Thoracic aorta (tissue), 2 donors: ENCODE measurements around the gene PNRC2. TPM values are rescaled to one million over a fixed set of nuclear protein-coding genes. Genes with fewer than 3 reads are reported as not detected.

Experiments used
- ATAC-seq: fragments of 150-250 bp; one replicate; pipeline ENCODE4 v1.8.0; 2017; ENCODE audit warnings: low read depth; ENCODE audit not compliant: insufficient number of reproducible peaks, low FRiP score
- DNase-seq: peaks from one replicate; pipeline ENCODE4 v3.0.0-alpha.2; 2020; ENCODE audit warnings: low spot score
- H3K27ac ChIP-seq, 2 donors: fragments of 200-600 bp; sonication (generic); 1 replicate in 1 of 2; 2 replicates in 1 of 2; pipeline ENCODE4 v1.5.1; 2016; ENCODE audit warnings: mild to moderate bottlenecking in 2 of 2, moderate library complexity in 2 of 2
- H3K27me3 ChIP-seq: fragments of 200-600 bp; sonication (generic); replicated peaks from 2 replicates; pipeline ENCODE4 v1.6.0; 2016; ENCODE audit warnings: mild to moderate bottlenecking; ENCODE audit not compliant: insufficient read depth
- H3K36me3 ChIP-seq: fragments of 200-600 bp; sonication (generic); one replicate; pipeline ENCODE4 v1.5.1; 2016
- H3K4me1 ChIP-seq, 2 donors: fragments of 200-600 bp; sonication (generic); 1 replicate in 1 of 2; 2 replicates in 1 of 2; pipeline versions ENCODE4 v1.5.1 to v1.6.0; 2016; ENCODE audit warnings: low read depth in 2 of 2, mild to moderate bottlenecking in 1 of 2; ENCODE audit not compliant: control insufficient read depth in 1 of 2
- H3K4me3 ChIP-seq: fragments of 200-600 bp; sonication (generic); 2 replicates; pipeline ENCODE4 v1.5.1; 2016; ENCODE audit warnings: mild to moderate bottlenecking
- H3K9me3 ChIP-seq: fragments of 200-600 bp; sonication (generic); 2 replicates; pipeline ENCODE4 v1.5.1; 2016
- total RNA-seq, 2 donors: library from RNA; depleted of rRNA; stranded (reverse); fragments of >200 nt; gene quantifications; one replicate each; pipeline versions ENCODE4 v1.1.0 to v1.2.3, GENCODE V29; 2016
- TF ChIP-seq, protein P1 (sequence below): fragments of 200-600 bp; sonication (generic); IDR thresholded peaks from one replicate; pipeline ENCODE4 v1.5.1; 2019; ENCODE audit warnings: antibody characterized with exemption

PNRC2 gene
- total RNA-seq, 2 donors from 2014 or later, result 77.6 to 143 TPM

DNA sequence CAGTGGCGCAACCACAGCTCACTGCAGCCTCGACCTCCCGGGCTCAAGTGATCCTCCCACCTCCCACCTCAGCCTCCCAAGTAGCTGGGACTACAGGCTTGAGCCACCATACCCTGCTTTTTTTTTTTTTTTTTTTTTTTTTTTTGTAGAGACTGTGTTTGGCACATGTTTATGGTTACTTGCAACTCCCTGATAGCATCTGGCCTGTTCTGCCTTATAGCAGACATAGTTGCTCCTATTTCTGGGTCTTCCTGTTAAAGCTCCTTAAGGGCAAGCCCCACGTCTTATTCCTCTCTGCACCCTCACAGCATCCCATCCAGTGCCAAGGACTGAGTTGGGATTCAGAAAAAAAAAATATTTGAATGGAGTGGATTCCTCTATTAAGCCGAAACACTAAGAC is 29.4 kb upstream of the PNRC2 start:
- TF ChIP-seq, protein P1, sequence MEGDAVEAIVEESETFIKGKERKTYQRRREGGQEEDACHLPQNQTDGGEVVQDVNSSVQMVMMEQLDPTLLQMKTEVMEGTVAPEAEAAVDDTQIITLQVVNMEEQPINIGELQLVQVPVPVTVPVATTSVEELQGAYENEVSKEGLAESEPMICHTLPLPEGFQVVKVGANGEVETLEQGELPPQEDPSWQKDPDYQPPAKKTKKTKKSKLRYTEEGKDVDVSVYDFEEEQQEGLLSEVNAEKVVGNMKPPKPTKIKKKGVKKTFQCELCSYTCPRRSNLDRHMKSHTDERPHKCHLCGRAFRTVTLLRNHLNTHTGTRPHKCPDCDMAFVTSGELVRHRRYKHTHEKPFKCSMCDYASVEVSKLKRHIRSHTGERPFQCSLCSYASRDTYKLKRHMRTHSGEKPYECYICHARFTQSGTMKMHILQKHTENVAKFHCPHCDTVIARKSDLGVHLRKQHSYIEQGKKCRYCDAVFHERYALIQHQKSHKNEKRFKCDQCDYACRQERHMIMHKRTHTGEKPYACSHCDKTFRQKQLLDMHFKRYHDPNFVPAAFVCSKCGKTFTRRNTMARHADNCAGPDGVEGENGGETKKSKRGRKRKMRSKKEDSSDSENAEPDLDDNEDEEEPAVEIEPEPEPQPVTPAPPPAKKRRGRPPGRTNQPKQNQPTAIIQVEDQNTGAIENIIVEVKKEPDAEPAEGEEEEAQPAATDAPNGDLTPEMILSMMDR, result no peak
- no peaks in the 10 kb centered on the region for H3K36me3 ChIP-seq
- no peaks in the 10 kb centered on the region for H3K9me3 ChIP-seq
- ATAC-seq (no peak), DNase-seq (no peak)
- H3K4me3 ChIP-seq, result peak overlapping the region; percentile 56
- H3K4me1 ChIP-seq, result peaks cover 0 to 14% of the 10 kb centered on the region in 2 donors
- H3K27ac ChIP-seq, result peak overlapping the region; percentile 78 to 81
- no peaks in the 10 kb centered on the region for H3K27me3 ChIP-seq

DNA sequence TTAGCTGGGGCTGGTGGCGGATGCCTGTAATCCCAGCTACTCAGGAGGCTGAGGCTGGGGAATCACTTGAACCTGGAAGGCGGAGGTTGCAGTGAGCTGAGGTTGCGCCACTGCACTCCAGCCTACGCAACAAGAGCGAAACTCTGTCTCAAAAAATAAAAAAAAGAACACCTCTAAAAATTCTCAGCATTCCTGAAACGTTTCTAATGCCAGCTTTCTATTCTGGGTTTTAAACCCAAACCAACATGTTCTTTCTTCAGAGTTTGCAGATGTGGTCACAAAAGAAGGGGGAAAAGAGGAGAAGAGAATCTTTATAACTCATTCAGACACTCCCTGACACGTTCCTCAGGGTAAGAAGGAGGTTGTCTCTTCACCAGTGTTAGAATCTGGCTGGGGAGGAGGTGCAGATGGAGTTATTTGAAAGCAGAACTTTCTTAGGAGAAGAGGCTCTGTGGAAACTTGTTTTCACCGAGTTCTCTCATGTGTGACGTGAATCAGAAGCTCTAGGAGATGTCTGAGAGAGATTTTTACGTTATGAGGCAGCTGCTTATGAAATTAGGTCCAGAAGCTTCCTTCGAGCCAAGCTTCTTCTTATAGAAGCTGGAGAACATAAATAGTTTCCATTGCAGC is 28.7 kb upstream of the PNRC2 start:
- ATAC-seq, result peak; percentile 58
- Histone ChIP-seq H3K27ac (peak overlapping the region; percentile 78 to 81), H3K36me3 (no peaks in the 10 kb centered on the region), H3K27me3 (no peaks in the 10 kb centered on the region), H3K4me1 (peaks cover 0 to 14% of the 10 kb centered on the region in 2 donors), H3K9me3 (no peaks in the 10 kb centered on the region), H3K4me3 (peak overlapping the region; percentile 56)
- no peak for DNase-seq
- TF ChIP-seq, protein P1, result no peak

- TF ChIP-seq, protein P1, result no peak
- Histone ChIP-seq H3K36me3 (no peaks in the 10 kb centered on the region), H3K9me3 (no peaks in the 10 kb centered on the region), H3K27me3 (no peaks in the 10 kb centered on the region), H3K4me1 (peaks cover 0 to 14% of the 10 kb centered on the region in 2 donors), H3K27ac (peak overlapping the region; percentile 78 to 81), H3K4me3 (peak overlapping the region; percentile 56)
- DNase-seq (no peak), ATAC-seq (no peak)
Observed at GRCh38 chr1:23931491-23931880, 28.1 kb upstream of the PNRC2 start.

- Histone ChIP-seq H3K4me3 (no peak overlapping the region), H3K36me3 (no peaks in the 10 kb centered on the region), H3K4me1 (peaks cover 0 to 1% of the 10 kb centered on the region in 2 donors), H3K9me3 (no peaks in the 10 kb centered on the region), H3K27me3 (no peaks in the 10 kb centered on the region), H3K27ac (no peak overlapping the region)
- DNase-seq (no peak), ATAC-seq (no peak)
- TF ChIP-seq, protein P1, result no peak
Observed at GRCh38 chr1:23936481-23937176, 23.0 kb upstream of the PNRC2 start.

- TF ChIP-seq, protein P1, result no peak
- ATAC-seq (no peak), DNase-seq (no peak)
- no peaks in the 10 kb centered on the region for H3K36me3 ChIP-seq
- H3K27me3 ChIP-seq, result no peaks in the 10 kb centered on the region
- peaks cover 0 to 11% of the 10 kb centered on the region in 2 donors for H3K4me1 ChIP-seq
- no peak overlapping the region for H3K4me3 ChIP-seq
- H3K27ac ChIP-seq, result no peak overlapping the region
- H3K9me3 ChIP-seq, result no peaks in the 10 kb centered on the region
Observed at GRCh38 chr1:23947366-23947765, 12.3 kb upstream of the PNRC2 start.
